Uterus (tissue), 4 donors: Measurements from ENCODE around the gene PGLYRP4. TPM values are rescaled to one million over a fixed set of nuclear protein-coding genes. Genes with fewer than 3 reads are reported as not detected.

Experiments
- DNase-seq, 2 donors: peaks; one replicate each; pipeline ENCODE4 v3.0.0-alpha.2; 2019 to 2020
- H3K27ac ChIP-seq, 2 donors: fragments of 200-600 bp; sonication (generic); 1 replicate in 1 of 2; 2 replicates in 1 of 2; pipeline ENCODE4 v1.5.1; 2016 to 2018
- H3K27me3 ChIP-seq, 2 donors: fragments of 200-600 bp; sonication (generic); one replicate each; pipeline ENCODE4 v1.5.1; 2018 to 2019; ENCODE audit warnings: control low read depth in 1 of 2
- H3K36me3 ChIP-seq, 2 donors: fragments of 200-600 bp; sonication (generic); one replicate each; pipeline ENCODE4 v1.5.1; 2019; ENCODE audit warnings: control low read depth in 1 of 2
- H3K4me1 ChIP-seq, 2 donors: fragments of 200-600 bp; sonication (generic); one replicate each; pipeline ENCODE4 v1.5.1; 2018 to 2019; ENCODE audit warnings: control low read depth in 1 of 2
- H3K4me3 ChIP-seq, 2 donors: fragments of 200-600 bp; sonication (generic); 1 replicate in 1 of 2; 2 replicates in 1 of 2; pipeline ENCODE4 v1.5.1; 2018 to 2019; ENCODE audit warnings: mild to moderate bottlenecking in 1 of 2
- H3K9me3 ChIP-seq, 2 donors: fragments of 200-600 bp; sonication (generic); one replicate each; pipeline ENCODE4 v1.5.1; 2019; ENCODE audit warnings: control low read depth in 1 of 2
- POLR2A ChIP-seq, 2 donors: fragments of 450-650 bp; IDR thresholded peaks; one replicate each; pipeline ENCODE4 v1.6.1; 2016; ENCODE audit warnings: antibody characterized with exemption in 2 of 2, mild to moderate bottlenecking in 1 of 2, moderate library complexity in 1 of 2
- intact Hi-C: fragments of 100-400 bp; cut with DNase I; formaldehyde crosslinking; loops from one replicate; pipeline ENCODE4 v1.15.1; 2023; ENCODE audit warnings: low total_unique reads
- total RNA-seq, 4 donors: library from RNA; depleted of rRNA in 3 of 4; stranded (reverse); fragments of >200 nt in 3 of 4; gene quantifications; one replicate each; pipeline versions ENCODE4 v1.1.0 to v1.2.4, GENCODE V29; 2014 to 2023
- TF ChIP-seq, protein P1 (sequence below), 4 experiments: fragments of 200-600 bp in 2 of 4; fragments of 450-650 bp in 2 of 4; sonication (generic) in 2 of 4; IDR thresholded peaks; one replicate each; pipeline ENCODE4 v1.5.1; 2016 to 2019; ENCODE audit warnings: antibody characterized with exemption in 4 of 4, mild to moderate bottlenecking in 2 of 4, moderate library complexity in 1 of 4
- donor health status: DM: yes; HTN: yes; CAD: no.

PGLYRP4 gene
- total RNA-seq, 4 donors from 2014 or later = not detected

- Histone ChIP-seq H3K4me1 (no peaks in the 10 kb centered on the region), H3K36me3 (no peaks in the 10 kb centered on the region), H3K27ac (no peak within 1 kb of the TSS), H3K9me3 (no peaks in the 10 kb centered on the region), H3K27me3 (no peaks in the 10 kb centered on the region), H3K4me3 (no peak within 1 kb of the TSS)
- intact Hi-C loops = no loop called here
- TF ChIP-seq, protein P1, sequence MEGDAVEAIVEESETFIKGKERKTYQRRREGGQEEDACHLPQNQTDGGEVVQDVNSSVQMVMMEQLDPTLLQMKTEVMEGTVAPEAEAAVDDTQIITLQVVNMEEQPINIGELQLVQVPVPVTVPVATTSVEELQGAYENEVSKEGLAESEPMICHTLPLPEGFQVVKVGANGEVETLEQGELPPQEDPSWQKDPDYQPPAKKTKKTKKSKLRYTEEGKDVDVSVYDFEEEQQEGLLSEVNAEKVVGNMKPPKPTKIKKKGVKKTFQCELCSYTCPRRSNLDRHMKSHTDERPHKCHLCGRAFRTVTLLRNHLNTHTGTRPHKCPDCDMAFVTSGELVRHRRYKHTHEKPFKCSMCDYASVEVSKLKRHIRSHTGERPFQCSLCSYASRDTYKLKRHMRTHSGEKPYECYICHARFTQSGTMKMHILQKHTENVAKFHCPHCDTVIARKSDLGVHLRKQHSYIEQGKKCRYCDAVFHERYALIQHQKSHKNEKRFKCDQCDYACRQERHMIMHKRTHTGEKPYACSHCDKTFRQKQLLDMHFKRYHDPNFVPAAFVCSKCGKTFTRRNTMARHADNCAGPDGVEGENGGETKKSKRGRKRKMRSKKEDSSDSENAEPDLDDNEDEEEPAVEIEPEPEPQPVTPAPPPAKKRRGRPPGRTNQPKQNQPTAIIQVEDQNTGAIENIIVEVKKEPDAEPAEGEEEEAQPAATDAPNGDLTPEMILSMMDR (IDR thresholded peaks at IDR 0.05) = no peak
- no peak for DNase-seq
These were observed 42.5 kb upstream of the PGLYRP4 start, which contains the start of gene S100A8 for GRCh38 chr1:153390938-153391710. Gene S100A8 (minus strand): TSS chr1:153391073. CDS start chr1:153390535, 538 bp downstream.

- H3K27me3 ChIP-seq = no peaks in the 10 kb centered on the region
- no peak for TF ChIP-seq POLR2A (IDR thresholded peaks at IDR 0.05)
- TF ChIP-seq, protein P1 (IDR thresholded peaks at IDR 0.05) = no peak
- DNase-seq = no peak
- intact Hi-C loops = no loop called here
- H3K4me1 ChIP-seq = no peaks in the 10 kb centered on the region
- H3K4me3 ChIP-seq = no peak overlapping the region
- H3K27ac ChIP-seq = no peak overlapping the region
- no peaks in the 10 kb centered on the region for H3K9me3 ChIP-seq
- no peaks in the 10 kb centered on the region for H3K36me3 ChIP-seq
These were observed 41.6 kb upstream of the PGLYRP4 start for GRCh38 chr1:153389973-153390879.

GRCh38 chr1:153389401-153389800, 40.8 kb upstream of the PGLYRP4 start:
- no peak overlapping the region for H3K4me3 ChIP-seq
- TF ChIP-seq, protein P1 (IDR thresholded peaks at IDR 0.05) = no peak
- no peak for TF ChIP-seq POLR2A (IDR thresholded peaks at IDR 0.05)
- H3K27me3 ChIP-seq = no peaks in the 10 kb centered on the region
- no peak overlapping the region for H3K27ac ChIP-seq
- H3K4me1 ChIP-seq = no peaks in the 10 kb centered on the region
- DNase-seq = no peak
- no peaks in the 10 kb centered on the region for H3K36me3 ChIP-seq
- H3K9me3 ChIP-seq = no peaks in the 10 kb centered on the region
- intact Hi-C loops = no loop called here

- Histone ChIP-seq H3K36me3 (no peaks in the 10 kb centered on the region), H3K4me3 (no peak overlapping the region), H3K27ac (no peak overlapping the region), H3K9me3 (no peaks in the 10 kb centered on the region), H3K27me3 (no peaks in the 10 kb centered on the region), H3K4me1 (no peaks in the 10 kb centered on the region)
- no peak for DNase-seq
- intact Hi-C loops = no loop called here
- TF ChIP-seq POLR2A (IDR thresholded peaks at IDR 0.05) = no peak
- TF ChIP-seq, protein P1 (IDR thresholded peaks at IDR 0.05) = no peak
These were observed 39.1 kb upstream of the PGLYRP4 start for GRCh38 chr1:153387785-153388184.

DNA sequence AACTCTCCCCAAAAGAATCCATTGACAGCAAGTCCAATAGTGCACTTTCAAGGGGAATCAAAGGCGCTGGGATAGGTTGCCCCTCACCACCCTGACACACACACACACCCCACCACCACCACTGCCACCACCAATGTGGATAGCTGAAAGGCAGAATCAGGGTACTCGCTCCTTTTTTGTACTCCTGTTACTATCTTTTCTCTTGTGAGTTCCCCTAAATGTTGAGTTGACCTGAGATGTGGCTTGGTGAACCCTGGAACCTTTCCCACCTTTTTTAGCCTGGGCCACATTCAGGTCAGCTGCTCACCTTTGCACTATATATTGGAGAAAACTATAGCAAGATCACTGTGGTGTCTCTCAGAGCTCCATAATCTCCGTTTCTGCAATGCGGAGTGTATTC, 38.4 kb upstream of the PGLYRP4 start:
- TF ChIP-seq, protein P1 (IDR thresholded peaks at IDR 0.05) = no peak
- no peak for TF ChIP-seq POLR2A (IDR thresholded peaks at IDR 0.05)
- Histone ChIP-seq H3K27ac (no peak overlapping the region), H3K4me3 (no peak overlapping the region), H3K36me3 (no peaks in the 10 kb centered on the region), H3K9me3 (no peaks in the 10 kb centered on the region), H3K27me3 (no peaks in the 10 kb centered on the region), H3K4me1 (no peaks in the 10 kb centered on the region)
- intact Hi-C loops = no loop called here
- no peak for DNase-seq
